Chondrocyte (in vitro differentiated cells): ENCODE data around the gene CCDC127. TPM values are rescaled to one million over a fixed set of nuclear protein-coding genes. Genes with fewer than 3 reads are reported as not detected.
A peak's percentile ranks its signal among the peaks of the same experiment; 100 is the strongest.

Experiments used
- DNase-seq: peaks from one replicate; pipeline ENCODE4 v3.0.0; 2021; ENCODE audit warnings: mixed read lengths, low spot score
- H3K27ac Mint-ChIP-seq: one replicate; pipeline ENCODE4 v1.8.0; 2021; ENCODE audit warnings: mild to moderate bottlenecking, moderate library complexity, mixed read lengths; ENCODE audit not compliant: unreplicated experiment
- H3K27me3 Mint-ChIP-seq: 2 replicates; pipeline ENCODE4 v1.8.0; 2021; ENCODE audit warnings: low read depth, mixed read lengths
- H3K36me3 Mint-ChIP-seq: 2 replicates; pipeline ENCODE4 v1.8.0; 2021; ENCODE audit warnings: low read depth, mixed read lengths
- H3K4me1 Mint-ChIP-seq: 2 replicates; pipeline ENCODE4 v1.8.0; 2021; ENCODE audit warnings: low read depth, mild to moderate bottlenecking, mixed read lengths
- H3K4me3 Mint-ChIP-seq: one replicate; pipeline ENCODE4 v1.8.0; 2021; ENCODE audit warnings: mild to moderate bottlenecking, moderate library complexity, mixed read lengths; ENCODE audit not compliant: unreplicated experiment
- H3K9me3 Mint-ChIP-seq: 2 replicates; pipeline ENCODE4 v1.8.0; 2021; ENCODE audit warnings: low read depth, mixed read lengths
- total RNA-seq: library from RNA; stranded (reverse); gene quantifications from 3 replicates; pipeline ENCODE4 v1.2.1, GENCODE V29; 2021
- TF ChIP-seq, protein P1 (sequence below): fragments of 200-600 bp; sonication (generic); IDR thresholded peaks from 2 replicates; pipeline ENCODE4 v1.5.0; 2021; ENCODE audit warnings: antibody characterized with exemption, mild to moderate bottlenecking, moderate library complexity

CCDC127 gene
- total RNA-seq, 1 donor from 2014 or later = 8.0 TPM

DNA sequence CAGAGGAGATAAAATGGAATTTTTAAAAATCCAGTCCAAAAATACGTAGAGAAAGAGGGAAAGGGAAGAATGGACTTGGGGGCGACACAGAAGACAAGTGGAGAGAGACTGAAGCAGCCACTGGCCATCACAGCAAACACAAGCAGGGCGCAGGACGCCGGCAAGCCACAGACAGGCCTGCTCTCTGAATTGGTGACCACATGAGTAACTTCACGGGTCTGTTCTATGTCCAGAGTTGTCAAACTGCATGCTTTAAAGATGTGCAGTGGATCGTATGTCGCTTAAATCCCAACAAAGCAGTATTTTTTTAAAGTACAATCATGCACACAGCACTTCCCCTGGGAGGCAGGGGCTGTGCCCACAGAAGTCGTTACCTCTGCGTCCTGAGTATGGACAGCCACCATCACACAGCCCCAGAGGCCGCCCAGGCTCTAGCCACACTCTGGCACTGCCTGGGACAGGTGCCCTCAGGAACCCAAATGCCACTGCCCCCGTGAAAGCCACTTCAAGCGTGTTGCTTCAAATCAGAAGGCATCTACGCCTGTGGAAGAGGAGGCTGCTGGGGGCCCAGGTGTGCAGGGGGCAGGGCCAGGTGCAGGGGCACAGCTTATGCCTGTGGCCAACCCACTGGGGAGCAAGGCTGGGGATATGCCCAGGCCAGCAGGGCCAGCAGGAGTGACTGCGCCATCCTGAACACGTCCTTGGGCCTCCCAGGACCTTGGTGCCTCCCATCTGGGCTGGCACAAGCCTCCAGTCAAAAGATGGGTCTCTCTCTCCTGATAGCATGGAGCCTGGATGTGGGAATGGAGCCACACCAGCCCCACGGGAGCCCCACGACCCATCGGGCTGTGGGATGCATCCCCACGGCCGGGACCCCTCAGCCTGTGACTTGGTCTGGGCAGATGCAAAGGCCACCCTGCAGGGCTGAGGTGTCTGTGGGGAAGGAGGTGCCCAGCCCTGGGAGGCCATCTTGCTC lies 32.6 kb downstream of the CCDC127 start:
- peaks cover 13% of the 10 kb centered on the region for H3K4me1 Mint-ChIP-seq
- no peak overlapping the region for H3K4me3 Mint-ChIP-seq
- no peaks in the 10 kb centered on the region for H3K9me3 Mint-ChIP-seq
- no peak overlapping the region for H3K27ac Mint-ChIP-seq
- no peaks in the 10 kb centered on the region for H3K36me3 Mint-ChIP-seq
- TF ChIP-seq, protein P1, sequence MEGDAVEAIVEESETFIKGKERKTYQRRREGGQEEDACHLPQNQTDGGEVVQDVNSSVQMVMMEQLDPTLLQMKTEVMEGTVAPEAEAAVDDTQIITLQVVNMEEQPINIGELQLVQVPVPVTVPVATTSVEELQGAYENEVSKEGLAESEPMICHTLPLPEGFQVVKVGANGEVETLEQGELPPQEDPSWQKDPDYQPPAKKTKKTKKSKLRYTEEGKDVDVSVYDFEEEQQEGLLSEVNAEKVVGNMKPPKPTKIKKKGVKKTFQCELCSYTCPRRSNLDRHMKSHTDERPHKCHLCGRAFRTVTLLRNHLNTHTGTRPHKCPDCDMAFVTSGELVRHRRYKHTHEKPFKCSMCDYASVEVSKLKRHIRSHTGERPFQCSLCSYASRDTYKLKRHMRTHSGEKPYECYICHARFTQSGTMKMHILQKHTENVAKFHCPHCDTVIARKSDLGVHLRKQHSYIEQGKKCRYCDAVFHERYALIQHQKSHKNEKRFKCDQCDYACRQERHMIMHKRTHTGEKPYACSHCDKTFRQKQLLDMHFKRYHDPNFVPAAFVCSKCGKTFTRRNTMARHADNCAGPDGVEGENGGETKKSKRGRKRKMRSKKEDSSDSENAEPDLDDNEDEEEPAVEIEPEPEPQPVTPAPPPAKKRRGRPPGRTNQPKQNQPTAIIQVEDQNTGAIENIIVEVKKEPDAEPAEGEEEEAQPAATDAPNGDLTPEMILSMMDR = no peak
- no peaks in the 10 kb centered on the region for H3K27me3 Mint-ChIP-seq
- peak; percentile 79 for DNase-seq

DNA sequence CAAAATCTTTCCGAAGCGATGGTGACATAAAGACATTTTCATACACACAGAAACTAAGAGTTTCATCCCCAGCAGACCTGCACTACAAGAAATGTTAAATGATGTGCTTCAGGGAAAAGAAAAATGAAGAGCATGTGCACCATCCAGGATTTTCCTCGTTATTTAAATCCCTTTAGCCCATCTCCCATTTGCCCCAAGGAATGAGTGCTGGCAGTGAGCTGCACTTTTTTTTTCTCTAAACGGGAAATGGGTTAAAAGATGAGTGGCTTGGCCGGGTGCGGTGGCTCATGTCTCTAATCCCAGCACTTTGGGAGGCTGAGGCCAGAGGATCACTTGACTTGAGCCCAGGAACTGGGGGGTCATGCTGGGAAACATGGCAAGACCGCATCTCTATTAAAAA lies 33.5 kb downstream of the CCDC127 start:
- Mint-ChIP-seq H3K36me3 (no peaks in the 10 kb centered on the region), H3K4me1 (peaks cover 13% of the 10 kb centered on the region), H3K27ac (peak overlapping the region; percentile 41), H3K9me3 (no peaks in the 10 kb centered on the region), H3K27me3 (no peaks in the 10 kb centered on the region), H3K4me3 (no peak overlapping the region)
- TF ChIP-seq, protein P1 = no peak
- no peak for DNase-seq

DNA sequence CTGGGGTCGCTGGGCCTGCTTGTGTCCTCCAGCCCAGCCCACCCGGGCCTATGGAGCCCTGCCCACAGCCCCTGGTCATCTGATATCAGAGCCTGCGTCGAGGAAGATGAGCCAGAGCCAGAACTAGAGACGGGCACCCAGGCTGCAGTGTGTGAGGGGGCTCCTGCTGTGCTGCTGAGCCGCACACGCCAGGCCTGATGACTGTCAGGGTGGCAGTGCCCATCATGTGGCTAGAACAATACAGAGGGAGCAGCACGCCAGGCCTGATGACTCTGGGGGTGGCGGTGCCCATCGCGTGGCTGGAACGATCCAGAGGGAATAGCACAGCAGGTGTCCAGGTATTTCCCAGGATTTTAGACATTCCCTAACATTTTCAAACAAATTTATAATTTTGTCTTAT lies 35.8 kb downstream of the CCDC127 start:
- TF ChIP-seq, protein P1 = no peak
- Mint-ChIP-seq H3K27ac (no peak overlapping the region), H3K36me3 (no peaks in the 10 kb centered on the region), H3K27me3 (peaks cover 10% of the 10 kb centered on the region), H3K4me3 (no peak overlapping the region), H3K9me3 (no peaks in the 10 kb centered on the region), H3K4me1 (peaks cover 6% of the 10 kb centered on the region)
- DNase-seq = peak; percentile 85

DNA sequence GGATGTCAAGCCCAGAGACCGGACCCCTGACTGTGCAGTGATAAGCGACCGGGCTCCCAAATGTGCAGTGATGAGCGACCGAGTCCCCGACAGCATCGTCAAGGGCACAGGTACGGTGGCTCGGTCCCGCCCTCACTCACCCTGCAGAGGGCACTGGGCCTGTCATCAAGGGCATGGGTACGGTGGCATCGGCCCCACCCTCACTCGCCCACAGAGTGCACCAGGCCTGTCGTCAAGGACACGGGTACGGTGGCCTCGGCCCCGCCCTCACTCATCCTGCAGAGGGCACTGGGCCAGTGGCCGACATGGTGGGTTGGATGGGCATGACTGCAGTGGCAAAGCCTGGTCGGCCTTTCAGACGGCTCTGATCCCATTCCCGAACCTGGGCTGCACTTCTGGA lies 36.4 kb downstream of the CCDC127 start:
- H3K4me3 Mint-ChIP-seq = no peak overlapping the region
- H3K27me3 Mint-ChIP-seq = peaks cover 10% of the 10 kb centered on the region
- no peaks in the 10 kb centered on the region for H3K36me3 Mint-ChIP-seq
- TF ChIP-seq, protein P1 = no peak
- H3K27ac Mint-ChIP-seq = no peak overlapping the region
- H3K4me1 Mint-ChIP-seq = peaks cover 6% of the 10 kb centered on the region
- no peaks in the 10 kb centered on the region for H3K9me3 Mint-ChIP-seq
- DNase-seq = peak; percentile 91

DNA sequence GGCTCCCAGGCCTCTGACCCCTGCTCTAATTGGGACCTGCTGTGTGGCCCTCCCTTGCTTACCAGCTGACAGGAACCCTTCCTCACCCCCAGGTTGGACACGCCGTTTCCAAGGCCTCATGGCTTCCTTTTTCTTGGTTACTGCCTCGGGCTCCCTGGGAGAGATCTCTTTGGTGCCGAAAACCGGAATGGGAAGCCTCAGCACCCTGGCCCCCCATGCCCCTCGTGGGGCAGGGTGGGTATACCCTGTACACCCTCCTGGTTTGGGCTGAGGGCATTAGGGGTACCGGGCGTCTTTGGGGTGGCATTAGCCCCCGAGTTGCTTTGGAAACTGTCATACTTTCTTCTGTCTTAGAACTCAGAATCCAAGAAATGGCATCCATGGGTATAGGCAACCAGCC lies 36.8 kb downstream of the CCDC127 start:
- Mint-ChIP-seq H3K4me3 (no peak overlapping the region), H3K4me1 (peaks cover 6% of the 10 kb centered on the region)
- TF ChIP-seq, protein P1 = no peak

More for the DNA sequence above, 36.8 kb downstream of the CCDC127 start:
- no peaks in the 10 kb centered on the region for H3K36me3 Mint-ChIP-seq
- peak; percentile 56 for DNase-seq
- peaks cover 10% of the 10 kb centered on the region for H3K27me3 Mint-ChIP-seq
- H3K27ac Mint-ChIP-seq = no peak overlapping the region
- no peaks in the 10 kb centered on the region for H3K9me3 Mint-ChIP-seq
